Activated naive CD8-positive, alpha-beta T cell treated with anti-CD3 and anti-CD28 coated beads, Interleukin-2, amount 10 ng/mL, durations not matched to agents 7 days and 5 days (primary cell): ENCODE results near the gene ABCF2. TPM values are rescaled to one million over a fixed set of nuclear protein-coding genes. Genes with fewer than 3 reads are reported as not detected.

Experiments
- ATAC-seq: fragments of 150-1000 bp; cut with Tn5 transposase; one replicate; pipeline ENCODE4 v1.10.0; 2021; ENCODE audit warnings: low read depth, moderate library complexity
- POLR2A ChIA-PET: fragments of 350-600 bp; sonication (Branson Sonifier 250); formaldehyde crosslinking; loops from one replicate; lab custom pipeline; 2021; ENCODE audit warnings: antibody characterized with exemption; lab: Charles Lee
- DNase-seq: peaks from one replicate; pipeline ENCODE4 v3.0.0; 2021
- H3K27ac Mint-ChIP-seq: one replicate; pipeline ENCODE4 v1.8.0; 2022; ENCODE audit warnings: mild to moderate bottlenecking, mixed read lengths
- H3K27me3 Mint-ChIP-seq: one replicate; pipeline ENCODE4 v1.8.0; 2022; ENCODE audit warnings: mild to moderate bottlenecking, moderate library complexity, mixed read lengths
- H3K36me3 Mint-ChIP-seq: one replicate; pipeline ENCODE4 v1.8.0; 2021; ENCODE audit warnings: mild to moderate bottlenecking, mixed read lengths
- H3K4me1 Mint-ChIP-seq: one replicate; pipeline ENCODE4 v1.8.0; 2021; ENCODE audit warnings: mixed read lengths
- H3K4me3 Mint-ChIP-seq: one replicate; pipeline ENCODE4 v1.8.0; 2022; ENCODE audit warnings: mild to moderate bottlenecking, moderate library complexity, mixed read lengths
- H3K9me3 Mint-ChIP-seq: one replicate; pipeline ENCODE4 v1.8.0; 2021; ENCODE audit warnings: mixed read lengths
- total RNA-seq, 2 experiments: library from RNA; stranded (reverse); gene quantifications; one replicate each; pipeline ENCODE4 v1.2.3, GENCODE V29; 2021

ABCF2 gene
- total RNA-seq, 2 experiments from 2014 or later, result 29.5 to 31.2 TPM

GRCh38 chr7:151212626-151213025, 14.4 kb downstream of the ABCF2 start:
- DNase-seq (no peak), ATAC-seq (no peak)
- POLR2A ChIA-PET, result interaction anchor here (0.8 kb wide), 1 partner anchor 16 kb away, joined by 3 read pairs; no protein-coding TSS in a partner anchor
- H3K36me3 Mint-ChIP-seq, result peaks cover 13% of the 10 kb centered on the region
- H3K27me3 Mint-ChIP-seq, result no peaks in the 10 kb centered on the region
- H3K9me3 Mint-ChIP-seq, result no peaks in the 10 kb centered on the region
- H3K4me3 Mint-ChIP-seq, result no peak overlapping the region
- no peak overlapping the region for H3K27ac Mint-ChIP-seq
- peaks cover 7% of the 10 kb centered on the region for H3K4me1 Mint-ChIP-seq

GRCh38 chr7:151211155-151211772, 15.7 kb downstream of the ABCF2 start:
- H3K27me3 Mint-ChIP-seq, result peaks cover 2% of the 10 kb centered on the region
- DNase-seq (no peak), ATAC-seq (no peak)
- no peak overlapping the region for H3K4me3 Mint-ChIP-seq
- H3K4me1 Mint-ChIP-seq, result peaks cover 19% of the 10 kb centered on the region
- H3K9me3 Mint-ChIP-seq, result no peaks in the 10 kb centered on the region
- peak overlapping the region; percentile 64 for H3K27ac Mint-ChIP-seq
- peaks cover 13% of the 10 kb centered on the region for H3K36me3 Mint-ChIP-seq
- POLR2A ChIA-PET, result no interaction called here

GRCh38 chr7:151210087-151210854, 16.7 kb downstream of the ABCF2 start, which contains the start of gene H2BK1:
Gene H2BK1 (minus strand): TSS chr7:151210488. CDS start chr7:151210318, 170 bp downstream.
- peaks cover 10% of the 10 kb centered on the region for H3K27me3 Mint-ChIP-seq
- DNase-seq (no peak), ATAC-seq (no peak)
- peaks cover 13% of the 10 kb centered on the region for H3K36me3 Mint-ChIP-seq
- H3K4me1 Mint-ChIP-seq, result peaks cover 19% of the 10 kb centered on the region
- POLR2A ChIA-PET, result no interaction called here
- no peak within 1 kb of the TSS for H3K27ac Mint-ChIP-seq
- H3K9me3 Mint-ChIP-seq, result no peaks in the 10 kb centered on the region
- no peak within 1 kb of the TSS for H3K4me3 Mint-ChIP-seq

GRCh38 chr7:151209588-151209987, 17.4 kb downstream of the ABCF2 start:
- Mint-ChIP-seq H3K36me3 (peaks cover 10% of the 10 kb centered on the region), H3K4me1 (peaks cover 19% of the 10 kb centered on the region), H3K4me3 (no peak overlapping the region), H3K27me3 (peaks cover 11% of the 10 kb centered on the region), H3K9me3 (no peaks in the 10 kb centered on the region), H3K27ac (no peak overlapping the region)
- no peak for DNase-seq
- no peak for ATAC-seq
- POLR2A ChIA-PET, result interaction anchor here (0.9 to 1.1 kb wide), 2 partner anchors 17 to 24 kb away, joined by 3 to 4 read pairs; partner anchors contain the start of gene ABCF2

- ATAC-seq, result no peak
- peaks cover 19% of the 10 kb centered on the region for H3K4me1 Mint-ChIP-seq
- peak overlapping the region; percentile 52 for H3K27ac Mint-ChIP-seq
- peaks cover 11% of the 10 kb centered on the region for H3K27me3 Mint-ChIP-seq
- no peak for DNase-seq
- POLR2A ChIA-PET, result interaction anchor here (0.9 to 1.6 kb wide), 3 partner anchors 19 to 25 kb away, joined by 3 to 5 read pairs (median 4); partner anchors contain the start of gene ABCF2
- H3K36me3 Mint-ChIP-seq, result peaks cover 7% of the 10 kb centered on the region
- H3K9me3 Mint-ChIP-seq, result no peaks in the 10 kb centered on the region
- no peak overlapping the region for H3K4me3 Mint-ChIP-seq
Observed at GRCh38 chr7:151208253-151208862, 18.6 kb downstream of the ABCF2 start.

GRCh38 chr7:151207804-151208203, 19.2 kb downstream of the ABCF2 start:
- POLR2A ChIA-PET, result interaction anchor here (1.6 to 1.8 kb wide), 3 partner anchors 19 to 36 kb away, joined by 5 to 10 read pairs (median 7); partner anchors contain the start of genes ABCF2 and CHPF2
- Mint-ChIP-seq H3K27ac (no peak overlapping the region), H3K4me1 (peaks cover 19% of the 10 kb centered on the region), H3K27me3 (peaks cover 11% of the 10 kb centered on the region), H3K9me3 (no peaks in the 10 kb centered on the region), H3K4me3 (no peak overlapping the region), H3K36me3 (peaks cover 7% of the 10 kb centered on the region)
- ATAC-seq, result no peak
- no peak for DNase-seq

- Mint-ChIP-seq H3K27me3 (peaks cover 11% of the 10 kb centered on the region), H3K9me3 (no peaks in the 10 kb centered on the region), H3K36me3 (peaks cover 7% of the 10 kb centered on the region), H3K27ac (peak overlapping the region; percentile 59), H3K4me1 (peaks cover 19% of the 10 kb centered on the region), H3K4me3 (peak overlapping the region; percentile 54)
- ATAC-seq (peak; percentile 79), DNase-seq (no peak)
- POLR2A ChIA-PET, result interaction anchor here (1.6 to 1.8 kb wide), 3 partner anchors 20 to 36 kb away, joined by 5 to 10 read pairs (median 7); partner anchors contain the start of genes ABCF2 and CHPF2
Observed at GRCh38 chr7:151207315-151207714, 19.7 kb downstream of the ABCF2 start.

- no peaks in the 10 kb centered on the region for H3K9me3 Mint-ChIP-seq
- no peak for DNase-seq
- POLR2A ChIA-PET, result interaction anchor here (1.6 to 1.8 kb wide), 3 partner anchors 20 to 37 kb away, joined by 5 to 10 read pairs (median 7); partner anchors contain the start of genes ABCF2 and CHPF2
- peak overlapping the region; percentile 54 for H3K4me3 Mint-ChIP-seq
- H3K4me1 Mint-ChIP-seq, result peaks cover 19% of the 10 kb centered on the region
- H3K36me3 Mint-ChIP-seq, result peaks cover 6% of the 10 kb centered on the region
- H3K27me3 Mint-ChIP-seq, result peaks cover 11% of the 10 kb centered on the region
- ATAC-seq, result peak; percentile 71
- H3K27ac Mint-ChIP-seq, result peak overlapping the region; percentile 59
Observed at GRCh38 chr7:151206914-151207313, 20.1 kb downstream of the ABCF2 start.

- POLR2A ChIA-PET, result no interaction called here
- no peak overlapping the region for H3K4me3 Mint-ChIP-seq
- H3K27ac Mint-ChIP-seq, result no peak overlapping the region
- DNase-seq (no peak), ATAC-seq (no peak)
- H3K9me3 Mint-ChIP-seq, result no peaks in the 10 kb centered on the region
- peaks cover 11% of the 10 kb centered on the region for H3K27me3 Mint-ChIP-seq
- peaks cover 19% of the 10 kb centered on the region for H3K4me1 Mint-ChIP-seq
- peaks cover 1% of the 10 kb centered on the region for H3K36me3 Mint-ChIP-seq
Observed at GRCh38 chr7:151205730-151206129, 21.3 kb downstream of the ABCF2 start.

GRCh38 chr7:151204383-151205032, 22.5 kb downstream of the ABCF2 start:
- no peak overlapping the region for H3K27ac Mint-ChIP-seq
- H3K36me3 Mint-ChIP-seq, result peaks cover 1% of the 10 kb centered on the region
- DNase-seq, result no peak
- POLR2A ChIA-PET, result no interaction called here
- H3K9me3 Mint-ChIP-seq, result no peaks in the 10 kb centered on the region
- no peak overlapping the region for H3K4me3 Mint-ChIP-seq
- no peak for ATAC-seq
- H3K27me3 Mint-ChIP-seq, result peaks cover 11% of the 10 kb centered on the region
- H3K4me1 Mint-ChIP-seq, result peaks cover 19% of the 10 kb centered on the region

- Mint-ChIP-seq H3K27me3 (peaks cover 11% of the 10 kb centered on the region), H3K4me3 (no peak overlapping the region)
Observed at GRCh38 chr7:151202836-151203235, 24.2 kb downstream of the ABCF2 start.

GRCh38 chr7:151201751-151202150, 25.3 kb downstream of the ABCF2 start:
- Mint-ChIP-seq H3K27me3 (peaks cover 11% of the 10 kb centered on the region), H3K4me1 (peaks cover 4% of the 10 kb centered on the region), H3K27ac (no peak overlapping the region), H3K36me3 (no peaks in the 10 kb centered on the region), H3K4me3 (no peak overlapping the region), H3K9me3 (no peaks in the 10 kb centered on the region)
- no peak for DNase-seq
- ATAC-seq, result no peak
- POLR2A ChIA-PET, result no interaction called here

More at GRCh38 chr7:151202836-151203235, 24.2 kb downstream of the ABCF2 start:
- DNase-seq (no peak), ATAC-seq (no peak)
- peaks cover 15% of the 10 kb centered on the region for H3K4me1 Mint-ChIP-seq
- H3K36me3 Mint-ChIP-seq, result no peaks in the 10 kb centered on the region
- no peak overlapping the region for H3K27ac Mint-ChIP-seq
- H3K9me3 Mint-ChIP-seq, result no peaks in the 10 kb centered on the region
- POLR2A ChIA-PET, result no interaction called here
